ENCODE data around the gene RYR1. TPM values are rescaled to one million over a fixed set of nuclear protein-coding genes. Genes with fewer than 3 reads are reported as not detected.

The RYR1 gene
- total RNA-seq, 1 donor = 0.10 TPM

DNA sequence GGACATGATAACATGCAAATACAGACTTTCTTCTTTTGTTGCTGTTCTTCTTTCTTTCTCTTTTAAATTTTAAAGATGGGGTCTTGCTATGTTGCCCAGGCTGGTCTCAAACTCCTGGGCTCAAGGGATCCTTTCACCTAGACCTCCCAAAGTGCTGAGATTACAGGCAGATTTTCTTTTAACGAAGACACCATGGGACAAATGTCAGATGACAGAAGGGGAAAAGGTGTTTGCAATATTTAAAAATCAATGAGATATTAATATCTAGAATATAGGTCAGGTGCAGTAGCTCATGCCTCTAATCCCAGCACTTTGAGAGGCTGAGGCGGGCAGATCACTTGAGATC lies 3.7 kb upstream of the RYR1 start:
- peaks cover 24% of the 10 kb centered on the region for H3K4me1 ChIP-seq (ENCODE audit: insufficient read depth, low read length)
- no peak overlapping the region for H3K4me3 ChIP-seq (ENCODE audit: low read length)
- H3K9me3 ChIP-seq (ENCODE audit: low read depth, low read length) = no peaks in the 10 kb centered on the region
- peaks cover 10% of the 10 kb centered on the region for H3K27me3 ChIP-seq (ENCODE audit: insufficient read depth, low read length)

GRCh38 chr19:38430931-38431330 lies 2.6 kb upstream of the RYR1 start:
- Histone ChIP-seq H3K4me1 (ENCODE audit: insufficient read depth, low read length) (peaks cover 17% of the 10 kb centered on the region), H3K27me3 (ENCODE audit: insufficient read depth, low read length) (peaks cover 10% of the 10 kb centered on the region)

GRCh38 chr19:38434549-38435051 lies 1.1 kb downstream of the RYR1 start:
- H3K4me1 ChIP-seq (ENCODE audit: insufficient read depth, low read length) = peaks cover 14% of the 10 kb centered on the region
- H3K4me3 ChIP-seq (ENCODE audit: low read length) = no peak overlapping the region
- peaks cover 10% of the 10 kb centered on the region for H3K27me3 ChIP-seq (ENCODE audit: insufficient read depth, low read length)
- no peaks in the 10 kb centered on the region for H3K9me3 ChIP-seq (ENCODE audit: low read depth, low read length)

More at GRCh38 chr19:38430931-38431330, 2.6 kb upstream of the RYR1 start:
- H3K9me3 ChIP-seq (ENCODE audit: low read depth, low read length) = no peaks in the 10 kb centered on the region
- no peak overlapping the region for H3K4me3 ChIP-seq (ENCODE audit: low read length)

- H3K9me3 ChIP-seq (ENCODE audit: low read depth, low read length) = no peaks in the 10 kb centered on the region
- no peak overlapping the region for H3K4me3 ChIP-seq (ENCODE audit: low read length)
- H3K27me3 ChIP-seq (ENCODE audit: insufficient read depth, low read length) = peaks cover 10% of the 10 kb centered on the region
- peaks cover 14% of the 10 kb centered on the region for H3K4me1 ChIP-seq (ENCODE audit: insufficient read depth, low read length)
Measured at GRCh38 chr19:38437295-38437694, 3.8 kb downstream of the RYR1 start.

DNA sequence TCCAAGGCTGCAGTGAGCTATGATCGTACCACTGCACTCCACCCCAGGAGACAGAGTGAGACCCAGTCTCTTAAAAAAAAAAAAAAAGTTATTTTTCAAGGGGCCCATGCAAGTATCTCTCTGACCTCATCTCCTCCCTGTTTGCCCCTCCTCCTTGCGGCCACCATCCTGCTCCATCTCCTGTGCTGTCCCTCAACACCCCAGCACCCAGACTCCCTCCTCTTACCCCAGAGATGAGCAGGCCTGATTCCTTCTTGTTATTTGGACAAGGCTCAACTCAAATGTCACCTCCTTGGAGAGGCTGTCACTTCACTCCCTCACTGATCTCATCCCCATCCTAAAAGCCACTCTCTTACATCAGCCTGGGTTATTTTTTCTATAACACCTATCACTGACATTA lies 4.4 kb downstream of the RYR1 start:
- no peaks in the 10 kb centered on the region for H3K9me3 ChIP-seq (ENCODE audit: low read depth, low read length)
- peaks cover 14% of the 10 kb centered on the region for H3K4me1 ChIP-seq (ENCODE audit: insufficient read depth, low read length)
- peaks cover 10% of the 10 kb centered on the region for H3K27me3 ChIP-seq (ENCODE audit: insufficient read depth, low read length)
- no peak overlapping the region for H3K4me3 ChIP-seq (ENCODE audit: low read length)

DNA sequence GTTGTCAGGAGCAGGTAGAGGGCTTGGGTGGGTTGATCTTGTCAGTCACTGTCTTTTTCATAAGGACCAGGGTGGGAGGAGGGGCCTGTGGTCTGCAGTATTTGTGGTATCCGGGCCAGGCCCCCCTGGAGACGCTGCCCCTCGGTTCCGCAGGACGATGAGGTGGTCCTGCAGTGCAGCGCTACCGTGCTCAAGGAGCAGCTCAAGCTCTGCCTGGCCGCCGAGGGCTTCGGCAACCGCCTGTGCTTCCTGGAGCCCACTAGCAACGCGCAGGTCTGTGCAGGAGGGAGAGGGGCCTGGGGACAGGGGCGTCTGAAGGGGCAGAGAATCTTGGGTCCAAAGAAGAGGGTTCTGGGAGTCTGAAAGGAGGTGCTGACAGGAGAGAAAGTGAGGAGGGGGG lies 7.1 kb downstream of the RYR1 start:
- H3K27me3 ChIP-seq (ENCODE audit: insufficient read depth, low read length) = no peaks in the 10 kb centered on the region

DNA sequence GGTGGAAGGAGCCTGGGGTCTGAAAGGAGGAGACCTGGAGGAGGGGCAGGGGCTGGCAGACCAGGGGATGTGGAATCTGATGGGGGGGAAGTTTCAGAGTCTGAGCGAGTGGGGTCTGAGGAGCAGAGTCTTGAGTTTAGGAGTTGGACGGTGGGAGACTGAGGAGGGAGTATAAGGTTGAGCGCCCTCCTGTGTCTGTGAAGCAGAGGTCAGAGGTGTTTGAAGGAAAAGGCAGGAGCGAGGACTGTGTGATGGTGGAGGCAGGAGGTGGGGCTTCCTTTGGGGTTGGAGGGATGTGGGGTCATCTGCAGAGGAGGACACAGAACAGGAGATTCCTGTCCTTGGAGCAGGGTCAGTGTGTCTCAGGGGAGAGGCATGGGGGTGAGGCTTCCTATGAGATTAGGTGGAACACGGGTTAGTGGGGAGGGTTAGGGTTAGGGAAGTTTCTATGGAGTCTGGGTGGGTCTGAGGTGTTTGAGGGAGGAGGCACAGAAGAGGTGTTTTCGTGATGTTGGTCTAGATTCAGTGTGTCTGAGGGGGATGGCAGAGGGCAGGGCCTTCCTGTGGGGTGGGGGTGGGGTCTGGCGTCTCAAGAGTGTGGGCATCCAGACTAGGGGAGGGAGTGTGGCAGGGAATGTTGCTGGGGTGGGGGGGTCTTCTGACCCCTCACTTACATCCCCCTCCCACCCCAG lies 8.3 kb downstream of the RYR1 start:
- H3K4me3 ChIP-seq (ENCODE audit: low read length) = no peak overlapping the region
- H3K9me3 ChIP-seq (ENCODE audit: low read depth, low read length) = no peaks in the 10 kb centered on the region
- H3K27me3 ChIP-seq (ENCODE audit: insufficient read depth, low read length) = no peaks in the 10 kb centered on the region
- no peaks in the 10 kb centered on the region for H3K4me1 ChIP-seq (ENCODE audit: insufficient read depth, low read length)

More for the DNA sequence above, 7.1 kb downstream of the RYR1 start:
- no peak overlapping the region for H3K4me3 ChIP-seq (ENCODE audit: low read length)
- no peaks in the 10 kb centered on the region for H3K4me1 ChIP-seq (ENCODE audit: insufficient read depth, low read length)
- H3K9me3 ChIP-seq (ENCODE audit: low read depth, low read length) = no peaks in the 10 kb centered on the region

DNA sequence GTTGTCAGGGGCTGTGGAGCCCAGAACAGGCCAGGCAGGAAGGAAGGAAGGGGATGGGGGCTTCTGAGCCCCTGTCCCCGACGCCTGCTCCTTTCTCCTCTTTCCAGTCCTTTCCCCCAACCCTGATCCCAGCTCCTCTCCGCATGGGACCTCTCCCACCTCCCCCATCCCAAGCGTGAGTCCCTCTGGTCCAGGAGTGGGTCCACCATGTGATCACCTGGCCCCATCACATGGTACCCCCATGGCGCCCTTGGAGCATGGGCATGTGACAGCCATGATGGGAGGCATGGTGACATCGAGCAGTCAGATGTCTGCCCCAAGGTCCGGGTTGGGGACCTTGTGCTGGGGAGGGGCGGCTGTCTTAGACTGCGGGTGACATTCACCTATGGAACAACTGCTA lies 9.2 kb downstream of the RYR1 start:
- Histone ChIP-seq H3K9me3 (ENCODE audit: low read depth, low read length) (no peaks in the 10 kb centered on the region), H3K27me3 (ENCODE audit: insufficient read depth, low read length) (no peaks in the 10 kb centered on the region), H3K4me1 (ENCODE audit: insufficient read depth, low read length) (no peaks in the 10 kb centered on the region), H3K4me3 (ENCODE audit: low read length) (no peak overlapping the region)

DNA sequence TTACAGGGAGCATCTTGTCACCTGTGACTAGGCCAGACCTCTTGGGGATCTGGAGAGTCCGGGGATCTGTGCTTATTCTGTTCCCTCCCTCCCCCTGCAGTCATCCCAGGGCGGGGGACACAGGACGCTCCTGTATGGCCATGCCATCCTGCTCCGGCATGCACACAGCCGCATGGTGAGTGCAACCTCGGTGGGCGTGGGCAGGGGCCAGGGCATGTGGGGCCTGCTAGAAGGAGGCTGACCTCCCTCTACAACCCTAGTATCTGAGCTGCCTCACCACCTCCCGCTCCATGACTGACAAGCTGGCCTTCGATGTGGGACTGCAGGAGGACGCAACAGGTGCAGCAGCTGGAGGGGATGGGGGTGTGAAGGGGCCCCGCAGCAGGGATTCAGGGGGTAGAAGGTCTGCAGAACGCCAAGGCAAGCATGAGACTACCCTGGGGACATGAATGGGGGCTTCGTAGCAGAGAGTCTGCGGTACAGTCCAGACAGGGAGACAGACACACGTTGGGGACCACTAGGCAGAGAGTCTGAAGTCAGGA lies 10.0 kb downstream of the RYR1 start:
- Histone ChIP-seq H3K27me3 (ENCODE audit: insufficient read depth, low read length) (no peaks in the 10 kb centered on the region), H3K4me3 (ENCODE audit: low read length) (no peak overlapping the region), H3K9me3 (ENCODE audit: low read depth, low read length) (no peaks in the 10 kb centered on the region), H3K4me1 (ENCODE audit: insufficient read depth, low read length) (no peaks in the 10 kb centered on the region)

- H3K4me3 ChIP-seq (ENCODE audit: low read length) = no peak overlapping the region
- H3K4me1 ChIP-seq (ENCODE audit: insufficient read depth, low read length) = no peaks in the 10 kb centered on the region
- H3K27me3 ChIP-seq (ENCODE audit: insufficient read depth, low read length) = no peaks in the 10 kb centered on the region
- no peaks in the 10 kb centered on the region for H3K9me3 ChIP-seq (ENCODE audit: low read depth, low read length)
Measured at GRCh38 chr19:38444026-38444425, 10.5 kb downstream of the RYR1 start.

DNA sequence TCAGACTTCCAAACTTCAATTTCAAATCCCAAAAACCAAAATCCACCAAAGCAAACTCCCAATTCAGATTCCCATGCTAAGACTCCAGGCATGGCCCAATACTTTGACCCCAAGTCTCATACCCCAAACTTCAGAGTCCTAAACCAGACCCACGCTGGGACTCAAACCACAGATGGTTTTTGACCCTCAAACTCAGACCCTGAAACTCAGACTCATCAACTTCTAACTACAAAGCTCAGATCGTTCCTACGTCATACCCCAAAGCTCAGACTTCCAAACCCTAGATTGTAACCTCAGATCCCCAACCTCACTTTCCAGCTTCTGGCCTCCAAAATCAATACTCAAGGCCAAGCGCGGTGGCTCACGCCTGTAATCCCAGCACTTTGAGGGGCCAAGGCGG lies 11.9 kb downstream of the RYR1 start:
- Histone ChIP-seq H3K4me3 (ENCODE audit: low read length) (no peak overlapping the region), H3K27me3 (ENCODE audit: insufficient read depth, low read length) (no peaks in the 10 kb centered on the region), H3K4me1 (ENCODE audit: insufficient read depth, low read length) (no peaks in the 10 kb centered on the region), H3K9me3 (ENCODE audit: low read depth, low read length) (no peaks in the 10 kb centered on the region)

DNA sequence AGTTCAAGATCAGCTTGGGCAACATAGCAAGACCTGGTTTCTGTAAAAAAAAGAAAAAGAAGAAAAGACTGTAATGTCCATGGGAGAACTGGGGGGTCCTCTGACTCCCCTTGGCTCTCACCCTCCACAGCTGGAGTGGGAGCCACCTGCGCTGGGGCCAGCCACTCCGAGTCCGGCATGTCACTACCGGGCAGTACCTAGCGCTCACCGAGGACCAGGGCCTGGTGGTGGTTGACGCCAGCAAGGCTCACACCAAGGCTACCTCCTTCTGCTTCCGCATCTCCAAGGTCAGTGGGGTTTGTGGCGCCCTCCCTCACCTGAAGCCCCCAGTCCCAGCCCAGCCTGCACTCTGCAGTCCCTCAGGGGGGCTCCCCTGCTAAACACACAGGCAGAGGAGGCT lies 14.7 kb downstream of the RYR1 start:
- Histone ChIP-seq H3K4me1 (ENCODE audit: insufficient read depth, low read length) (no peaks in the 10 kb centered on the region), H3K9me3 (ENCODE audit: low read depth, low read length) (no peaks in the 10 kb centered on the region), H3K4me3 (ENCODE audit: low read length) (no peak overlapping the region), H3K27me3 (ENCODE audit: insufficient read depth, low read length) (no peaks in the 10 kb centered on the region)

DNA sequence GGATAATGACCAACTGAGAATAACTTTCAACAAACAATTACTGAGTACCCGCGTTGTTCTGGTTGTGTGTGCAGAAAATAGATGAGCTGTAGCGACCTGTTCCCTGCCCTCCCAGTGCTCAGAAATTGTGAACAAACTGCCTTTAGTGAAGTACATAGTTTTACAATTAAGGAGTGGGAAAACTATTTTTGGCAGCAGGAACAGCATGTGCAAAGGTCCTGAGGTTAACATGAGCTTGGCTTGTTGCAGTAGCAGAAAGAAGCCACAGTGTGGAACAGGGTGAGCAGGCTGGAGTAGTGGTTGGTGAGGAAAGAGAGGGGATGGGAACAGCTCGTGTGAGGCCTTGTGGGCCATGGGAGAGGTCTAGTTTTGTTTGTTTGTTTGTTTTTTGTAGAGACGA lies 16.0 kb downstream of the RYR1 start:
- Histone ChIP-seq H3K9me3 (ENCODE audit: low read depth, low read length) (no peaks in the 10 kb centered on the region), H3K4me3 (ENCODE audit: low read length) (no peak overlapping the region), H3K27me3 (ENCODE audit: insufficient read depth, low read length) (no peaks in the 10 kb centered on the region), H3K4me1 (ENCODE audit: insufficient read depth, low read length) (no peaks in the 10 kb centered on the region)

DNA sequence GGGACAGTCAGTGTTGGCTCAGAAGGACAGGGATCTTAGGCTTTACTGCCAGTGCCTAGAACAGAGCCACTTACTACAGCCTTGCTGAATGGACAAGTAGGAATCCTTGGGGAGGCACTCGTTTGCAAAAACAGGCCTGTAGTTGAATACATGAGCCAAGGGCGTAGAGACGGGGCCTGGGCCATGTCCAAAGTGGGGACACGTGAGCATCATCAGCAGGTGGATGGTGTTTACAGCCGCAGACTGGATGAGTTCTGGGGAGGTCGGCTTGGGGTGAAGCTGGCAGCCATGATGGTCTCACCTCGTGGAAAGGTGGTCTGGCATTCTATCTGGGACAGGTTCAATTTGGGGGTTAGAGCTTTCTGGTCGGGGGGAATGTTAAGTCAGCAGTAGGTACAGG lies 17.5 kb downstream of the RYR1 start:
- Histone ChIP-seq H3K4me3 (ENCODE audit: low read length) (no peak overlapping the region), H3K27me3 (ENCODE audit: insufficient read depth, low read length) (no peaks in the 10 kb centered on the region), H3K9me3 (ENCODE audit: low read depth, low read length) (no peaks in the 10 kb centered on the region), H3K4me1 (ENCODE audit: insufficient read depth, low read length) (no peaks in the 10 kb centered on the region)

DNA sequence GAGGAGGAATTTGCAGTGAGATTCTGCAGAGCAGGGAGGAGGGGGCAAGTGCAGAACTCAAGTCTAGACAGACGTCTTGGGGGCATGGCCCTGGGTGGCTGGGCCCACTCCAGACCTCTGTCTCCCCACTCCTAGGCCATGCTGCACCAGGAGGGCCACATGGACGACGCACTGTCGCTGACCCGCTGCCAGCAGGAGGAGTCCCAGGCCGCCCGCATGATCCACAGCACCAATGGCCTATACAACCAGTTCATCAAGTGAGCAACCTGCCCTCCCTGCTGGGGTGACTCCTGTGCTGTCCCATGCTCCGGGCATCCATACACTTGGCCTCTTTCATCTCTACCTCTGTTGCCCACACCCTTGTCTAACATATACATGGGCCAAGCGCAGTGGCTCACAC lies 18.1 kb downstream of the RYR1 start:
- no peak overlapping the region for H3K4me3 ChIP-seq (ENCODE audit: low read length)
- H3K9me3 ChIP-seq (ENCODE audit: low read depth, low read length) = no peaks in the 10 kb centered on the region
- H3K27me3 ChIP-seq (ENCODE audit: insufficient read depth, low read length) = no peaks in the 10 kb centered on the region
- H3K4me1 ChIP-seq (ENCODE audit: insufficient read depth, low read length) = no peaks in the 10 kb centered on the region
